PC-9 (cell line): ENCODE measurements around the gene COP1. TPM values are rescaled to one million over a fixed set of nuclear protein-coding genes. Genes with fewer than 3 reads are reported as not detected.

Source experiments
- BruUV-seq: library from RNA; stranded (reverse); fragments of 400-500 nt; replicated peaks from 2 replicates; lab custom pipeline; 2021; lab: Mats Ljungman, UMichigan
- CTCF ChIA-PET: fragments of 300-600 bp; sonication (Branson Sonifier 250); formaldehyde crosslinking; loops from one replicate; lab custom pipeline; 2022; ENCODE audit warnings: antibody characterized with exemption; lab: Charles Lee
- POLR2A ChIA-PET: fragments of 300-600 bp; sonication (Branson Sonifier 250); formaldehyde crosslinking; loops from one replicate; lab custom pipeline; 2022; ENCODE audit warnings: antibody characterized with exemption; ENCODE audit not compliant: unreplicated experiment; lab: Charles Lee
- DNase-seq, 2 experiments: peaks; one replicate each; pipeline versions ENCODE4 v3.0.0 to v3.0.0-alpha.2; 2015 to 2022; ENCODE audit warnings: mixed read lengths in 1 of 2
- H2AFZ ChIP-seq: fragments of 200-600 bp; sonication (generic); 2 replicates; pipeline ENCODE4 v1.8.1; 2017; ENCODE audit warnings: antibody characterized with exemption
- H3F3A ChIP-seq: fragments of 200-600 bp; sonication (generic); 2 replicates; pipeline ENCODE4 v1.8.1; 2017; ENCODE audit warnings: antibody characterized with exemption, mild to moderate bottlenecking, low read depth; ENCODE audit not compliant: insufficient read depth
- H3K27ac ChIP-seq: fragments of 200-600 bp; sonication (generic); 2 replicates; pipeline ENCODE4 v1.6.1; 2016; ENCODE audit warnings: mixed run types
- H3K27me3 ChIP-seq: fragments of 200-600 bp; sonication (generic); 2 replicates; pipeline ENCODE4 v1.6.1; 2016; ENCODE audit warnings: low read depth, mixed run types; ENCODE audit not compliant: insufficient read depth
- H3K36me3 ChIP-seq: fragments of 200-600 bp; sonication (generic); 2 replicates; pipeline ENCODE4 v1.6.1; 2016; ENCODE audit warnings: low read depth, mixed run types
- H3K4me1 ChIP-seq: fragments of 200-600 bp; sonication (generic); replicated peaks from 2 replicates; pipeline ENCODE4 v1.6.1; 2016; ENCODE audit warnings: mixed run types; ENCODE audit not compliant: insufficient read depth
- H3K4me2 ChIP-seq: fragments of 200-600 bp; sonication (generic); 2 replicates; pipeline ENCODE4 v1.6.1; 2017; ENCODE audit warnings: mixed run types
- H3K4me3 ChIP-seq: fragments of 200-600 bp; sonication (generic); 2 replicates; pipeline ENCODE4 v1.6.1; 2016; ENCODE audit warnings: mixed run types
- H3K79me2 ChIP-seq: fragments of 200-600 bp; sonication (generic); 2 replicates; pipeline ENCODE4 v1.6.1; 2017; ENCODE audit warnings: low read depth, mixed run types
- H3K9me2 ChIP-seq: fragments of 200-600 bp; sonication (generic); 2 replicates; pipeline ENCODE4 v1.8.1; 2017; ENCODE audit warnings: mild to moderate bottlenecking; ENCODE audit not compliant: insufficient read depth
- H3K9me3 ChIP-seq: fragments of 200-600 bp; sonication (generic); 2 replicates; pipeline ENCODE4 v1.8.1; 2016; ENCODE audit warnings: low read depth; ENCODE audit not compliant: insufficient read depth
- H4K20me1 ChIP-seq: fragments of 200-600 bp; sonication (generic); 2 replicates; pipeline ENCODE4 v1.8.1; 2017; ENCODE audit not compliant: insufficient read depth
- CTCF ChIP-seq: fragments of 200-600 bp; sonication (generic); conservative IDR thresholded peaks from 2 replicates; pipeline ENCODE4 v1.6.1; 2017; ENCODE audit warnings: mixed run types, antibody characterized with exemption, mild to moderate bottlenecking, moderate library complexity
- EZH2 ChIP-seq: fragments of 200-600 bp; sonication (generic); IDR thresholded peaks from 2 replicates; pipeline ENCODE4 v1.8.0; 2017; ENCODE audit warnings: antibody characterized with exemption, low read depth
- intact Hi-C: fragments of 100-400 bp; cut with micrococcal nuclease; formaldehyde crosslinking; loops from one replicate; pipeline ENCODE4 v1.10.0; 2022; ENCODE audit not compliant: unreplicated experiment
- total RNA-seq: library from RNA; stranded (reverse); gene quantifications from 2 replicates; pipeline ENCODE4 v1.2.3, GENCODE V29; 2021

Gene COP1
- total RNA-seq, 1 experiment from 2014 or later, result 38.0 TPM

DNA sequence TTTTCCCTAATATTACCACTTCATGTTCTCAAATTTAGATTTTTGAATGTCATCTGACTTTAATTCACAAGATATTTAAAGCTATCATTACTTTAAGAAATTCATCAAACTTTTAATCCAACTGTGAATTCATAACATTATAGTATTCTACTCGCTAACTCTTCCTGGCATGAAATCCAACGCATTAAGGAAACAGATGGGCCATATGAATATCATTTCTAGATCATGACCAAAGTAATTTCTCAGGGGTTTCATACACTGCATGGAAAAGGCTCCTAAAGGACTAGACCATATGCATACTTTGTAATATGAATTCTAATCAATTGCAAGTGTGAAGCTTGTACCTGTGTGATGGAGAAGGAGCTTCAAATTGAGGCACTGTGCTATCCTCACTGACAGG, 72.4 kb downstream of the COP1 start:
- Histone ChIP-seq H3K79me2 (peaks cover 23% of the 10 kb centered on the region), H3K27ac (0 out of 2 replicates have a peak overlapping the region, but pooled peaks have one; percentile 27), H4K20me1 (peaks cover 18% of the 10 kb centered on the region), H3K36me3 (peaks cover 4% of the 10 kb centered on the region), H3K27me3 (no peaks in the 10 kb centered on the region), H2AFZ (no peak overlapping the region), H3K4me2 (no peak overlapping the region), H3F3A (peaks cover 9% of the 10 kb centered on the region; the same call in 1 of the 2 replicates), H3K9me2 (no peaks in the 10 kb centered on the region), H3K9me3 (no peaks in the 10 kb centered on the region), H3K4me3 (no peak overlapping the region), H3K4me1 (no peaks in the 10 kb centered on the region)
- DNase-seq, result no peak
- TF ChIP-seq CTCF (no peak), EZH2 (no peak)
- ChIA-PET CTCF (no interaction called here), POLR2A (no interaction called here)
- no TSS peak for BruUV-seq
- intact Hi-C loops, result no loop called here

DNA sequence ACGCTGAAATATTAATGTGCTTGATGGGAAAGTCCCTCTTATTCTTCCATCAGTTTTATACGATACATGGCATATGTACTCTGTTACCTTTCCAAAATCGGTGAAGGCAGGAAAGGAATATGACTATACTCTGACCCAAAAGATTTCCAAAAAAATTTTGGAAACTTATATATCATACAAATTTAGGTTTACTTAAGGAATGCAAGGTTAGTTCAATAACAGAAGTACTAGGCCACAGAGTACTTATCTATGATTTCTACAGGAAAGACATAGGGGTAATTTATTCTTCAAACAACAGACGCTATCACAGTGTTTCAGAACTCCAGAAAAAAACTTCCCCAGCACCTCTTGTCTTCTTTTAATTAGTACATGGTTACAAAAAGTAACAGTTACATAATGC, 84.8 kb downstream of the COP1 start:
- TF ChIP-seq EZH2 (no peak), CTCF (no peak)
- H3K4me3 ChIP-seq, result no peak overlapping the region
- H3K9me3 ChIP-seq, result peaks cover 6% of the 10 kb centered on the region
- no peak for DNase-seq
- H3K27ac ChIP-seq, result no peak overlapping the region
- H3K27me3 ChIP-seq, result no peaks in the 10 kb centered on the region
- no peak overlapping the region for H2AFZ ChIP-seq
- H3K4me1 ChIP-seq, result no peaks in the 10 kb centered on the region
- H3F3A ChIP-seq, result no peaks in the 10 kb centered on the region
- ChIA-PET POLR2A (no interaction called here), CTCF (no interaction called here)
- peaks cover 8% of the 10 kb centered on the region; the same call in 1 of the 2 replicates for H3K36me3 ChIP-seq
- H3K79me2 ChIP-seq, result peaks cover 3% of the 10 kb centered on the region; the same call in 1 of the 2 replicates
- H4K20me1 ChIP-seq, result no peaks in the 10 kb centered on the region; the same call in 1 of the 2 replicates
- no peaks in the 10 kb centered on the region for H3K9me2 ChIP-seq
- intact Hi-C loops, result no loop called here
- no peak overlapping the region for H3K4me2 ChIP-seq
- no TSS peak for BruUV-seq

- TF ChIP-seq EZH2 (no peak), CTCF (no peak; the same call in 1 of the 2 replicates)
- Histone ChIP-seq H3K36me3 (peaks cover 8% of the 10 kb centered on the region; the same call in 1 of the 2 replicates), H2AFZ (no peak overlapping the region), H3K27ac (no peak overlapping the region), H4K20me1 (no peaks in the 10 kb centered on the region; the same call in 1 of the 2 replicates), H3K9me2 (no peaks in the 10 kb centered on the region), H3K27me3 (no peaks in the 10 kb centered on the region), H3F3A (no peaks in the 10 kb centered on the region), H3K9me3 (peaks cover 6% of the 10 kb centered on the region), H3K4me2 (no peak overlapping the region), H3K79me2 (peaks cover 3% of the 10 kb centered on the region; the same call in 1 of the 2 replicates), H3K4me3 (no peak overlapping the region), H3K4me1 (no peaks in the 10 kb centered on the region)
- CTCF ChIA-PET, result no interaction called here
- POLR2A ChIA-PET, result no interaction called here
- intact Hi-C loops, result no loop called here
- no peak for DNase-seq
- BruUV-seq, result no TSS peak
Measured at GRCh38 chr1:176119549-176119948, 87.5 kb downstream of the COP1 start.
